Ovary (tissue), 9 donors: ENCODE data around the gene FNIP2. TPM values are rescaled to one million over a fixed set of nuclear protein-coding genes. Genes with fewer than 3 reads are reported as not detected.

Source experiments
- DNase-seq, 5 donors: peaks; one replicate each; pipeline ENCODE4 v3.0.0-alpha.2; 2019 to 2020
- H3K27ac ChIP-seq, 2 donors: fragments of 200-600 bp; one replicate each; pipeline versions ENCODE4 v1.5.1 to v1.8.0; 2019 to 2022
- H3K27me3 ChIP-seq: fragments of 200-600 bp; one replicate; pipeline ENCODE4 v1.8.0; 2022
- H3K36me3 ChIP-seq: fragments of 200-600 bp; sonication (generic); one replicate; pipeline ENCODE4 v1.5.1; 2019
- H3K4me1 ChIP-seq: one replicate; pipeline ENCODE4 v1.8.1; 2013; ENCODE audit warnings: mild to moderate bottlenecking, moderate library complexity; ENCODE audit not compliant: insufficient read depth
- H3K4me3 ChIP-seq: fragments of 200-600 bp; sonication (generic); one replicate; pipeline ENCODE4 v1.5.1; 2017
- H3K9me3 ChIP-seq, 2 donors: fragments of 200-600 bp in 1 of 2; sonication (generic) in 1 of 2; one replicate each; pipeline versions ENCODE4 v1.5.1 to v1.8.1; 2013 to 2019; ENCODE audit warnings: mild to moderate bottlenecking in 1 of 2, moderate library complexity in 1 of 2
- CTCF ChIP-seq, 3 donors: fragments of 450-650 bp in 2 of 3; fragments of 200-600 bp in 1 of 3; IDR thresholded peaks; one replicate each; pipeline versions ENCODE4 v1.5.1 to v1.8.0; 2016 to 2022; ENCODE audit warnings: antibody characterized with exemption in 3 of 3, mild to moderate bottlenecking in 1 of 3
- EP300 ChIP-seq: sonication (generic); formaldehyde crosslinking; IDR thresholded peaks from one replicate; pipeline ENCODE4 v1.6.1; 2017; ENCODE audit warnings: antibody characterized with exemption
- POLR2A ChIP-seq: fragments of 450-650 bp; IDR thresholded peaks from one replicate; pipeline ENCODE4 v1.6.1; 2017; ENCODE audit warnings: antibody characterized with exemption, mild to moderate bottlenecking, moderate library complexity
- WGBS, 3 donors: extraction: QIAGEN DNeasy Blood & Tissue Kit in 1 of 3; methylation state at CpG; one replicate each; pipeline versions ENCODE4 v1.1.5 to v1.1.7; 2013 to 2017; 5-methylcytosine and 5-hydroxymethylcytosine counted together
- intact Hi-C, 4 donors: fragments of 100-400 bp; cut with DNase I; formaldehyde crosslinking; loops; one replicate each; pipeline versions ENCODE4 v1.11.0 to v1.15.1; 2022 to 2023
- polyA plus RNA-seq, 2 donors: library from polyadenylated mRNA; stranded (reverse); fragments of 200-250 nt in 1 of 2; fragments of 350-450 nt in 1 of 2; fragmentation: Illumina TruSeq in 1 of 2; extraction: RNeasy Lipid Tissue Mini Kit (QIAGEN cat#74804) in 1 of 2; gene quantifications; one replicate each; pipeline ENCODE4 v1.2.3, GENCODE V29; 2013 to 2014
- total RNA-seq, 7 donors: library from RNA; depleted of rRNA in 2 of 7; stranded (reverse); fragments of >200 nt in 2 of 7; fragmentation: NEBNext Ultra II Directional in 3 of 7; extraction: Animal tissue kit (Norgen Biotek cat#: 25700) in 3 of 7; gene quantifications; one replicate each; pipeline versions ENCODE4 v1.1.0 to v1.2.4, GENCODE V29; 2016 to 2023
- donor health status: DM: no; HTN: no; CAD: no; lungs with moderate emphysema.
- donor health status: DM: no; HTN: no; CAD: no.
- donor health status: Bipolar disorder and iron deficiency.
- donor health status: DM: yes; HTN: yes; CAD: no.
- donor health status: DM: no; HTN: no; CAD: no.
- donor health status: DM: yes; HTN: yes; CAD: no.

Gene FNIP2
- total and polyA plus RNA-seq, 9 donors: 6.1 to 34.1 (median 20.4) TPM

GRCh38 chr4:158799856-158800255, 31.0 kb downstream of the FNIP2 start:
- WGBS, 3 donors: 62 to 81% (median 72%) methylated on average over 7 of the region's 7 CpGs
- Histone ChIP-seq H3K27ac (no peak overlapping the region), H3K9me3 (no peaks in the 10 kb centered on the region), H3K36me3 (no peaks in the 10 kb centered on the region), H3K27me3 (no peaks in the 10 kb centered on the region), H3K4me1 (peaks cover 2% of the 10 kb centered on the region), H3K4me3 (no peak overlapping the region)
- TF ChIP-seq EP300 (no peak), POLR2A (no peak), CTCF (IDR thresholded peaks at IDR 0.05) (no peak)
- intact Hi-C loops: no loop called here
- no peak for DNase-seq

DNA sequence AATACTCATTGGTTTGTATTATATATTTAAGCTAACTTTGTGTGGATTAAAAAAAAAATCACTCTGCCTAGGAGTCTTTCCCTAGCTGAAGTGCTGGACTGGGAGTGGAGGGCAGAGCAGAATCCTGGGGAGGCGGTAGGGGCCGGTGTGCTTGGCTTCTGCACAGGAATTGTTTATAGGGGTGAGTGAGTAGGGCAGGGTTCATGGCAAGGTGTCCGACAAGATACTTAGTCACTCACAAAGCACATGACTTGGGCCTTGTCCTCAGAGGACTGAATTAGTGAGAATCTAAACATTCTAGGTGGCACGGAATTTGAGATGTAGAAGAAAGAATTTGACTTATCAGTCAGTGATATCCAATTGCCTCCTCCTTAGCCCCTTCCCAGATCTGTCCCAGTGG, 32.2 kb downstream of the FNIP2 start:
- H3K4me1 ChIP-seq: peaks cover 2% of the 10 kb centered on the region
- WGBS, 3 donors: 81 to 89% (median 89%) methylated on average over 4 of the region's 4 CpGs
- intact Hi-C loops: no loop called here
- H3K27me3 ChIP-seq: no peaks in the 10 kb centered on the region
- H3K27ac ChIP-seq: no peak overlapping the region
- H3K36me3 ChIP-seq: no peaks in the 10 kb centered on the region
- no peaks in the 10 kb centered on the region for H3K9me3 ChIP-seq
- TF ChIP-seq POLR2A (no peak), EP300 (no peak), CTCF (IDR thresholded peaks at IDR 0.05) (no peak)
- H3K4me3 ChIP-seq: no peak overlapping the region
- no peak for DNase-seq

DNA sequence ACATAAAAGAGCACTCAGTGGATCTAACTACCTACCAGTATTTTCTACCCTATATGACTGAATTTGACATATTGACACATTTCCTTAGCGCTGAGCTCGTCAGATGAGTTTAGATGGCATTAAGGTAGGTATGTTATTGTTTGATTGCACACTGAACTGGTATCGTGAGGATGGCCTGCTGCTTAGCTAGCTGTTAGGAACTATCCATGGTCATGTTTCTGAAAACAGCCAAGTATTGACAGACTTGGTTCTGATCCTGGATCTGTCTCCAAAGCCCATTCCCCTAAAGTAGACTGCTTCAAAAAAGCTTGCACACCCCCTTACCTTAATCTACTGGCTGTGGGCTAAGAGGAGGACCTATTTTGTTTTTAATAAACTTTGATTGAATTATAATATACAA, 32.9 kb downstream of the FNIP2 start:
- no peak for DNase-seq
- no peaks in the 10 kb centered on the region for H3K9me3 ChIP-seq
- intact Hi-C loops: no loop called here
- H3K4me1 ChIP-seq: peaks cover 2% of the 10 kb centered on the region
- H3K4me3 ChIP-seq: no peak overlapping the region
- no peaks in the 10 kb centered on the region for H3K27me3 ChIP-seq
- 91 to 96% (median 95%) methylated on average over 3 of the region's 3 CpGs for WGBS, 3 donors
- H3K27ac ChIP-seq: no peak overlapping the region
- TF ChIP-seq EP300 (no peak), POLR2A (no peak), CTCF (IDR thresholded peaks at IDR 0.05) (no peak)
- H3K36me3 ChIP-seq: no peaks in the 10 kb centered on the region

DNA sequence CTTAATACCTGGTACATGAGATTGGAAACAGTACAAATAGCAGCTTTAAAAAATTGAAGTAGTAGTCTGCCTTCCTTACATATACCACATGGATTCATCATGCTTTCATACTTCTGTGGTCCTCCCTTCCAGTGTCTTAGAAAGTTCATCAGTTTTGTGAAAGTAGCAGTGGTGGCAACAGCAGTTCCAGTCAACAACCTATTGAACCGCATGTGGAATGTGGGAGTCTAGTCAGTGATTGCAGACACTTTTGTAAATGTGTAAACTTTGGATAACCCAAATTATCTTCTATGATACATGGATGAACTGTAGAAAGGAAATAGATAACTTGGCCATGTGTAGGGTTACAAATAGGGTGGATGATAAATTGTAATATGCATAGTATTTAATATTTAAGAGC, 34.1 kb downstream of the FNIP2 start:
- no peak for TF ChIP-seq CTCF (IDR thresholded peaks at IDR 0.05)
- TF ChIP-seq POLR2A: no peak
- no peak for TF ChIP-seq EP300
- peaks cover 2% of the 10 kb centered on the region for H3K4me1 ChIP-seq

More for the DNA sequence above, 34.1 kb downstream of the FNIP2 start:
- Histone ChIP-seq H3K4me3 (no peak overlapping the region), H3K27me3 (no peaks in the 10 kb centered on the region), H3K36me3 (no peaks in the 10 kb centered on the region), H3K9me3 (no peaks in the 10 kb centered on the region), H3K27ac (no peak overlapping the region)
- no peak for DNase-seq
- intact Hi-C loops: no loop called here
- 69 to 79% (median 70%) methylated on average over 1 of the region's 1 CpG for WGBS, 3 donors
